Mononuclear cell (primary cell): ENCODE data around the gene PEX16. TPM values are rescaled to one million over a fixed set of nuclear protein-coding genes. Genes with fewer than 3 reads are reported as not detected.

Experiments
- H3K27me3 ChIP-seq: 2 replicates; pipeline ENCODE4 v1.6.0; 2011; ENCODE audit warnings: low read length, control low read depth; ENCODE audit not compliant: insufficient read depth
- H3K4me1 ChIP-seq: 2 replicates; pipeline ENCODE4 v1.5.1; 2011; ENCODE audit warnings: mild to moderate bottlenecking, low read length, control low read depth; ENCODE audit not compliant: insufficient read depth
- H3K4me3 ChIP-seq: 2 replicates; pipeline ENCODE4 v1.5.1; 2011; ENCODE audit warnings: mild to moderate bottlenecking, low read length, moderate library complexity
- H3K9me3 ChIP-seq: 2 replicates; pipeline ENCODE4 v1.5.1; 2011; ENCODE audit warnings: low read depth, mild to moderate bottlenecking, control low read depth, low read length
- total RNA-seq: library from RNA; depleted of rRNA; stranded (reverse); fragments of >200 nt; gene quantifications from one replicate; pipeline ENCODE4 v1.2.3, GENCODE V29; 2012

The PEX16 gene
- total RNA-seq, 1 donor, result 24.5 TPM

DNA sequence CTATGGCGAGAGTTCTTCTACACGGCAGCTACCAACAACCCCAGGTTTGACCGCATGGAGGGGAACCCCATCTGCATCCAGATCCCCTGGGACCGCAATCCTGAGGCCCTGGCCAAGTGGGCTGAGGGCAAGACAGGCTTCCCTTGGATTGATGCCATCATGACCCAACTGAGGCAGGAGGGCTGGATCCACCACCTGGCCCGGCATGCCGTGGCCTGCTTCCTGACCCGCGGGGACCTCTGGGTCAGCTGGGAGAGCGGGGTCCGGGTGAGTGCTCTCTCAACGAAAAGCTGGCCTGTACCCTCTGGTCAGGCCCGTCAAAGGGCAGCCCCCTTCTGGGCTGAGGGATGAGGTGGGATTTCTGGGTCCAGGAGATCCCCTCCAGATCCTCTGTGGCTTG is 48.1 kb downstream of the PEX16 start:
- Histone ChIP-seq H3K4me3 (no peak overlapping the region), H3K4me1 (no peaks in the 10 kb centered on the region), H3K27me3 (no peaks in the 10 kb centered on the region), H3K9me3 (no peaks in the 10 kb centered on the region)

GRCh38 chr11:45864041-45864440 is 53.6 kb downstream of the PEX16 start:
- no peaks in the 10 kb centered on the region for H3K27me3 ChIP-seq
- no peaks in the 10 kb centered on the region for H3K9me3 ChIP-seq
- H3K4me3 ChIP-seq, result no peak overlapping the region
- no peaks in the 10 kb centered on the region for H3K4me1 ChIP-seq

GRCh38 chr11:45860764-45861510 is 56.7 kb downstream of the PEX16 start:
- peaks cover 19% of the 10 kb centered on the region for H3K4me1 ChIP-seq
- no peak overlapping the region for H3K4me3 ChIP-seq

GRCh38 chr11:45860348-45860747 is 57.3 kb downstream of the PEX16 start:
- Histone ChIP-seq H3K4me3 (no peak overlapping the region), H3K4me1 (peaks cover 19% of the 10 kb centered on the region), H3K27me3 (no peaks in the 10 kb centered on the region), H3K9me3 (no peaks in the 10 kb centered on the region)

More at GRCh38 chr11:45860764-45861510, 56.7 kb downstream of the PEX16 start:
- Histone ChIP-seq H3K9me3 (no peaks in the 10 kb centered on the region), H3K27me3 (no peaks in the 10 kb centered on the region)

Other genes with a start within 250 kb of the PEX16 start
- gene SLC35C1, start 112.7 kb downstream of the PEX16 start, total RNA-seq, result 1.5 TPM
- 70.9 TPM for gene CRY2, start 70.4 kb downstream of the PEX16 start, total RNA-seq
- gene MAPK8IP1, start 32.2 kb downstream of the PEX16 start, total RNA-seq, result 1.5 TPM
- gene FREY1, start 10.6 kb downstream of the PEX16 start, total RNA-seq, result 1.6 TPM
- 0.94 TPM for gene LARGE2, start 4.8 kb upstream of the PEX16 start, total RNA-seq
- gene PHF21A, start 203.6 kb upstream of the PEX16 start, total RNA-seq, result 33.2 TPM